Stomach smooth muscle (tissue), 2 donors: Measurements from ENCODE around the gene SLC41A2.
"Not testable (repeated sequence)": the region's sequence is repeated elsewhere in the genome, so short reads cannot be mapped to it uniquely, and the experiment has no call there.

Source experiments
- H3K27ac ChIP-seq: one replicate; pipeline ENCODE4 v1.7.0; 2013; ENCODE audit warnings: mild to moderate bottlenecking, low read length, inconsistent platforms
- H3K27me3 ChIP-seq, 2 donors: one replicate each; pipeline ENCODE4 v1.7.0; 2013; ENCODE audit warnings: low read length in 2 of 2; ENCODE audit not compliant: insufficient read depth in 2 of 2, control insufficient read depth in 1 of 2
- H3K36me3 ChIP-seq, 2 donors: one replicate each; pipeline ENCODE4 v1.7.0; 2013; ENCODE audit warnings: low read length in 2 of 2; ENCODE audit not compliant: control insufficient read depth in 2 of 2, insufficient read depth in 2 of 2
- H3K4me1 ChIP-seq: one replicate; pipeline ENCODE4 v1.7.0; 2013; ENCODE audit warnings: low read length; ENCODE audit not compliant: control insufficient read depth, insufficient read depth
- H3K4me3 ChIP-seq, 2 donors: one replicate each; pipeline ENCODE4 v1.7.0; 2013; ENCODE audit warnings: low read length in 2 of 2
- H3K9ac ChIP-seq, 2 donors: one replicate each; pipeline ENCODE4 v1.7.0; 2013; ENCODE audit warnings: low read length in 2 of 2, mild to moderate bottlenecking in 1 of 2
- H3K9me3 ChIP-seq, 2 donors: one replicate each; pipeline ENCODE4 v1.7.0; 2013; ENCODE audit warnings: low read length in 2 of 2; ENCODE audit not compliant: control insufficient read depth in 2 of 2
- donor health status: healthy.
- donor health status: Pancreatic carcinoma.

Gene SLC41A2

GRCh38 chr12:104948716-104949115, 9.4 kb downstream of the SLC41A2 start:
- not testable (repeated sequence) for H3K4me1 ChIP-seq, H3K36me3 ChIP-seq, H3K9me3 ChIP-seq, H3K4me3 ChIP-seq, H3K27ac ChIP-seq, H3K27me3 ChIP-seq, H3K9ac ChIP-seq

GRCh38 chr12:104944252-104944651, 13.8 kb downstream of the SLC41A2 start:
- Histone ChIP-seq H3K27ac (no peak overlapping the region), H3K27me3 (no peaks in the 10 kb centered on the region), H3K4me3 (no peak overlapping the region), H3K9ac (no peak overlapping the region), H3K36me3 (no peaks in the 10 kb centered on the region), H3K9me3 (no peaks in the 10 kb centered on the region), H3K4me1 (no peaks in the 10 kb centered on the region)

- not testable (repeated sequence) for H3K4me3 ChIP-seq, H3K9ac ChIP-seq, H3K4me1 ChIP-seq, H3K27ac ChIP-seq, H3K36me3 ChIP-seq, H3K27me3 ChIP-seq, H3K9me3 ChIP-seq
Measured at GRCh38 chr12:104943401-104943800, 14.7 kb downstream of the SLC41A2 start.

- H3K27me3 ChIP-seq: no peaks in the 10 kb centered on the region
- H3K4me3 ChIP-seq: no peak overlapping the region
- H3K9ac ChIP-seq: no peak overlapping the region
- H3K4me1 ChIP-seq: no peaks in the 10 kb centered on the region
- no peaks in the 10 kb centered on the region for H3K9me3 ChIP-seq
- no peak overlapping the region for H3K27ac ChIP-seq
- no peaks in the 10 kb centered on the region for H3K36me3 ChIP-seq
Measured at GRCh38 chr12:104942075-104942474, 16.0 kb downstream of the SLC41A2 start.

GRCh38 chr12:104941454-104941853, 16.6 kb downstream of the SLC41A2 start:
- no peaks in the 10 kb centered on the region for H3K4me1 ChIP-seq
- no peaks in the 10 kb centered on the region for H3K27me3 ChIP-seq
- no peaks in the 10 kb centered on the region for H3K9me3 ChIP-seq
- H3K36me3 ChIP-seq: no peaks in the 10 kb centered on the region
- no peak overlapping the region for H3K9ac ChIP-seq
- H3K4me3 ChIP-seq: no peak overlapping the region
- H3K27ac ChIP-seq: no peak overlapping the region

- no peaks in the 10 kb centered on the region for H3K9me3 ChIP-seq
- no peaks in the 10 kb centered on the region for H3K36me3 ChIP-seq
- no peak overlapping the region for H3K9ac ChIP-seq
- H3K4me3 ChIP-seq: no peak overlapping the region
- H3K27me3 ChIP-seq: no peaks in the 10 kb centered on the region
- no peak overlapping the region for H3K27ac ChIP-seq
- H3K4me1 ChIP-seq: no peaks in the 10 kb centered on the region
Measured at GRCh38 chr12:104939089-104939488, 19.0 kb downstream of the SLC41A2 start.

- H3K4me1 ChIP-seq: no peaks in the 10 kb centered on the region
- no peak overlapping the region for H3K9ac ChIP-seq
- no peak overlapping the region for H3K27ac ChIP-seq
- H3K9me3 ChIP-seq: no peaks in the 10 kb centered on the region
- no peaks in the 10 kb centered on the region for H3K27me3 ChIP-seq
- no peak overlapping the region for H3K4me3 ChIP-seq
- no peaks in the 10 kb centered on the region for H3K36me3 ChIP-seq
Measured at GRCh38 chr12:104938371-104938770, 19.7 kb downstream of the SLC41A2 start.

GRCh38 chr12:104935886-104936285, 22.2 kb downstream of the SLC41A2 start:
- Histone ChIP-seq H3K27me3 (no peaks in the 10 kb centered on the region), H3K27ac (no peak overlapping the region), H3K36me3 (no peaks in the 10 kb centered on the region), H3K4me1 (no peaks in the 10 kb centered on the region), H3K9me3 (no peaks in the 10 kb centered on the region), H3K4me3 (no peak overlapping the region), H3K9ac (no peak overlapping the region)

- no peaks in the 10 kb centered on the region for H3K9me3 ChIP-seq
- H3K4me3 ChIP-seq: no peak overlapping the region
- H3K27me3 ChIP-seq: no peaks in the 10 kb centered on the region
- H3K4me1 ChIP-seq: no peaks in the 10 kb centered on the region
- H3K36me3 ChIP-seq: no peaks in the 10 kb centered on the region
- H3K9ac ChIP-seq: no peak overlapping the region
- H3K27ac ChIP-seq: no peak overlapping the region
Measured at GRCh38 chr12:104933778-104934177, 24.3 kb downstream of the SLC41A2 start.

- H3K27ac ChIP-seq: no peak overlapping the region
- H3K27me3 ChIP-seq: no peaks in the 10 kb centered on the region
- no peak overlapping the region for H3K4me3 ChIP-seq
- H3K36me3 ChIP-seq: no peaks in the 10 kb centered on the region
- H3K4me1 ChIP-seq: no peaks in the 10 kb centered on the region
- no peak overlapping the region for H3K9ac ChIP-seq
- H3K9me3 ChIP-seq: no peaks in the 10 kb centered on the region
Measured at GRCh38 chr12:104933128-104933527, 25.0 kb downstream of the SLC41A2 start.

GRCh38 chr12:104930388-104931326, 27.4 kb downstream of the SLC41A2 start:
- no peak overlapping the region for H3K4me3 ChIP-seq
- no peaks in the 10 kb centered on the region for H3K4me1 ChIP-seq
- H3K36me3 ChIP-seq: no peaks in the 10 kb centered on the region
- H3K27ac ChIP-seq: no peak overlapping the region
- no peak overlapping the region for H3K9ac ChIP-seq
- no peaks in the 10 kb centered on the region for H3K27me3 ChIP-seq
- H3K9me3 ChIP-seq: no peaks in the 10 kb centered on the region
